HUES6 (cell line): ENCODE results near the gene JAM3.
"Not testable (repeated sequence)": the region's sequence is repeated elsewhere in the genome, so short reads cannot be mapped to it uniquely, and the experiment has no call there.

ENCODE experiments used
- H3K27ac ChIP-seq: 2 replicates; pipeline ENCODE4 v1.7.0; 2013; ENCODE audit warnings: low read depth, mild to moderate bottlenecking, low read length, inconsistent platforms
- H3K27me3 ChIP-seq: 2 replicates; pipeline ENCODE4 v1.6.1; 2013; ENCODE audit warnings: low read length; ENCODE audit not compliant: control insufficient read depth, insufficient read depth
- H3K36me3 ChIP-seq: 2 replicates; pipeline ENCODE4 v1.6.1; 2013; ENCODE audit warnings: low read length; ENCODE audit not compliant: control insufficient read depth, insufficient read depth
- H3K4me1 ChIP-seq: 2 replicates; pipeline ENCODE4 v1.6.1; 2013; ENCODE audit warnings: low read length; ENCODE audit not compliant: control insufficient read depth, insufficient read depth
- H3K4me3 ChIP-seq: 2 replicates; pipeline ENCODE4 v1.5.1; 2013; ENCODE audit warnings: low read depth, low read length
- H3K9ac ChIP-seq: one replicate; pipeline ENCODE4 v1.6.1; 2013; ENCODE audit warnings: mild to moderate bottlenecking, low read length
- H3K9me3 ChIP-seq: 2 replicates; pipeline ENCODE4 v1.6.1; 2013; ENCODE audit warnings: low read depth, low read length; ENCODE audit not compliant: control insufficient read depth, insufficient read depth

Gene JAM3

DNA sequence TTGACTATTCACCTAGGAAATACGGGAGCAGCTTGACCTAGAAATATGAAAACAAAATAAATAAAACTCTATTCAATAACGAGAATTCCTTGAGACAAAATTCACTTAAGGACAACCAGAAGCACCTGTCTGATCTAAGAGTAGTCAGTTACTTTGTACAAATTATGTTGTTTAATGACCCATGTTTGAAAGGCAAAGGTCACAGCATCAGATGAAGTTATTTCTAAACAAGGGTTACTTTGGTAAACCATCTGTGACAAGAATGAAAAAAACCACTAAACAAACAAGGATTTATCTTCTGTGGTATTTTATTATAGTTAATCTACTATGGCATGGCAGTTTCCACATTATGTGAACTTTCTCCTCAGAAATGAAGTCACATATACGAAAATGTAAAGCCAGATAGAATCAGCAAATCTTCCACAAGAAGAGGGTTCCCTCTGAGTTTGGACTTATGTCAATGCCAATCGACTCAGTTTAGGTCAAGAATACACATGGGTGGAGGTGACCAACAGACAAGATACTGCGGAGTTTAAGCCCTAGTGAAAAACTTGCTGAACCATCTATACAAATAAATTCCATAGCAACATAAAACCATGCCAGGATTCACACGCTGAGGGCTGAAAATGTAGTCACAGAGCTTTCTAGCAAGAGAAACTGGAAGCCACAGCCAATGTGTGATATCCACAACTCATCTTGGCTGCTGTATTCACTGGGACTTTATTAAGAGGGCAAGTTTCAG is 101.5 kb downstream of the JAM3 start:
- Histone ChIP-seq H3K4me1 (no peaks in the 10 kb centered on the region), H3K4me3 (no peak overlapping the region), H3K9ac (no peak overlapping the region), H3K27ac (no peak overlapping the region), H3K36me3 (peaks cover 94% of the 10 kb centered on the region), H3K9me3 (peaks cover 85% of the 10 kb centered on the region), H3K27me3 (no peaks in the 10 kb centered on the region)

DNA sequence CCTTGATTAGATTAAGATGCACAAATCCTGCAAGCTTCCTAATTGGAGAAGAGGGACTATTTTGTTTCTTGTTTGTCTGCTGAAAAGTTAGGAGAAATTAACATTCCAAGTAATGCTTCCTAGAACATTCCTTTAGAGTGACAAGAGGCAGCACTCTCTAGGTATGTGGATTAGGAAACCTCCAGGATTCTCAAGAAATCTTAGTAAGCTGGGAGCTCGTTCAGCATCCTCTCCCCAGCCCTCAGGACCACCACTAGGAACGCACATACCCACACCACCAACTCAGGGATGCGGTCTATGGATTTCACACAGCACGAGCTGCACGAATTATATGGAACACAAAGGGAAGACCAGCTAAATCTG is 102.0 kb downstream of the JAM3 start:
- Histone ChIP-seq H3K4me3 (no peak overlapping the region), H3K27me3 (no peaks in the 10 kb centered on the region), H3K4me1 (no peaks in the 10 kb centered on the region), H3K9ac (no peak overlapping the region), H3K27ac (no peak overlapping the region), H3K36me3 (peaks cover 94% of the 10 kb centered on the region), H3K9me3 (peaks cover 79% of the 10 kb centered on the region)

GRCh38 chr11:134171951-134172350 is 103.1 kb downstream of the JAM3 start:
- Histone ChIP-seq H3K4me3 (no peak overlapping the region), H3K9me3 (peaks cover 75% of the 10 kb centered on the region), H3K27ac (no peak overlapping the region), H3K4me1 (no peaks in the 10 kb centered on the region), H3K36me3 (peaks cover 100% of the 10 kb centered on the region), H3K9ac (no peak overlapping the region), H3K27me3 (no peaks in the 10 kb centered on the region)

DNA sequence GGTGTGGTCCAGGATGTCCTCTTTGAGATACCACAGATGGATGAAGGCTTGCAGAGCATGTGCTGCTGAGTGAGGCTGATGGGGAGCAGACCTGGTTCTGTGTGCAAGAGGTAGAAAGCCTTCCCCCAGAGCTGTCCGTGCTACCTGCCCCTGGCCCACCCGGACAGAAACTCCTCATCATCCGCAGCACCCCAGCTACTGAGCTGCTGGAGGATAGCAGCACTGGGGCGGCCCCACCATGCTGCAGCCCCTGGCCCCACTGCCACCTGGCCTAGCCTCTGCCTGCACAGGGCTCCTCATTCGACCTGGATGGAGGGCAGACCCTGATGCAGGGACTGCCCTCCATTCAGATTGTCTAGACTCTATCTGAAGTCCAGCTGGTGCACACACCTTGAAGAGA is 104.4 kb downstream of the JAM3 start:
- no peaks in the 10 kb centered on the region for H3K4me1 ChIP-seq
- H3K4me3 ChIP-seq: no peak overlapping the region
- H3K36me3 ChIP-seq: peaks cover 100% of the 10 kb centered on the region
- no peak overlapping the region for H3K27ac ChIP-seq
- no peak overlapping the region for H3K9ac ChIP-seq
- no peaks in the 10 kb centered on the region for H3K27me3 ChIP-seq
- peaks cover 61% of the 10 kb centered on the region for H3K9me3 ChIP-seq

- Histone ChIP-seq H3K9ac (no peak overlapping the region), H3K9me3 (peaks cover 31% of the 10 kb centered on the region), H3K4me3 (no peak overlapping the region), H3K4me1 (no peaks in the 10 kb centered on the region), H3K36me3 (peaks cover 100% of the 10 kb centered on the region), H3K27me3 (no peaks in the 10 kb centered on the region), H3K27ac (no peak overlapping the region)
Observed at GRCh38 chr11:134176284-134176683, 107.4 kb downstream of the JAM3 start.

- Histone ChIP-seq H3K4me3 (no peak overlapping the region), H3K9ac (no peak overlapping the region), H3K27me3 (no peaks in the 10 kb centered on the region), H3K36me3 (peaks cover 100% of the 10 kb centered on the region), H3K9me3 (peaks cover 14% of the 10 kb centered on the region), H3K27ac (no peak overlapping the region), H3K4me1 (no peaks in the 10 kb centered on the region)
Observed at GRCh38 chr11:134178032-134178674, 109.3 kb downstream of the JAM3 start.

GRCh38 chr11:134181707-134182106 is 112.8 kb downstream of the JAM3 start:
- no peak overlapping the region for H3K27ac ChIP-seq
- no peaks in the 10 kb centered on the region for H3K27me3 ChIP-seq
- no peak overlapping the region for H3K9ac ChIP-seq
- H3K9me3 ChIP-seq: no peaks in the 10 kb centered on the region; the same call in 1 of the 2 replicates
- peaks cover 91% of the 10 kb centered on the region for H3K36me3 ChIP-seq
- no peak overlapping the region for H3K4me3 ChIP-seq
- H3K4me1 ChIP-seq: no peaks in the 10 kb centered on the region

DNA sequence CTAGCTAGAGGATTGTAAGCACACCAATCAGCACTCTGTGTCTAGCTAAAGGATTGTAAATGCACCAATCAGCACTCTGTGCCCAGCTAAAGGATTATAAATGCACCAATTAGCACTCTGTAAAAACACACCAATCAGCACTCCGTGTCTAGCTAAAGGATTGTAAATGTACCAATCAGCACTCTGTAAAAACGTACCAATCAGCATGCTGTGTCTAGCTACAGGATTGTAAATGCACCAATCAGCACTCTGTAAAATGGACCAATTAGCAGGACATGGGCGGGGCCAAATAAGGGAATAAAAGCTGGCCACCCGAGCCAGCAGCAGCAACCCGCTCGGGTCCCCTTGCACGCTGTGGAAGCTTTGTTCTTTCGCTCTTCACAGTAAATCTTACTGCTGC is 119.2 kb downstream of the JAM3 start:
- not testable (repeated sequence) for H3K27ac ChIP-seq, H3K4me3 ChIP-seq, H3K27me3 ChIP-seq, H3K4me1 ChIP-seq, H3K9ac ChIP-seq
- H3K36me3 ChIP-seq: peaks cover 90% of the 10 kb centered on the region
- peaks cover 11% of the 10 kb centered on the region; the same call in 1 of the 2 replicates for H3K9me3 ChIP-seq

GRCh38 chr11:134196756-134197155 is 127.9 kb downstream of the JAM3 start:
- H3K9me3 ChIP-seq: no peaks in the 10 kb centered on the region
- no peak overlapping the region for H3K27ac ChIP-seq
- H3K36me3 ChIP-seq: peaks cover 79% of the 10 kb centered on the region
- H3K9ac ChIP-seq: no peak overlapping the region
- no peak overlapping the region for H3K4me3 ChIP-seq
- no peaks in the 10 kb centered on the region for H3K4me1 ChIP-seq
- H3K27me3 ChIP-seq: no peaks in the 10 kb centered on the region

DNA sequence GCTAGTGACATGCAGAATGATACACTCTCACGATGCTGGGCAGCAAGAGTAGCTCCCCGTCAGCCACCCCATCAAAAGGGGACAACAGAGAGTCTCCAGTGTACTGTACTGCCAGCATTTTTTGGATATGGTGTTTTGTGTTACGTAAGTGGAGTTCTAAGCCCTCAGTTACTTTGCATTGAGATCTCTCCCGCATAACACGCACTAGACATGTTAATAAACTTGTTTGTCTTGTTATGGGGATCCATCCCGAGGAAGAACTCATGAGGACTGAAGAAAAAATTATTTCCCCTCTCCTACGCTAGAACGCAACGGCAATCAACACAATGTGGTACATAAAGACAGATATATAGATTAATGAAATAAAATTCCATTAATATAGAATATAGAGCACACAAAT is 130.7 kb downstream of the JAM3 start:
- H3K9me3 ChIP-seq: no peaks in the 10 kb centered on the region
- no peak overlapping the region for H3K9ac ChIP-seq
- no peak overlapping the region for H3K4me3 ChIP-seq
- no peaks in the 10 kb centered on the region for H3K27me3 ChIP-seq
- peaks cover 79% of the 10 kb centered on the region for H3K36me3 ChIP-seq
- no peaks in the 10 kb centered on the region for H3K4me1 ChIP-seq
- no peak overlapping the region for H3K27ac ChIP-seq

DNA sequence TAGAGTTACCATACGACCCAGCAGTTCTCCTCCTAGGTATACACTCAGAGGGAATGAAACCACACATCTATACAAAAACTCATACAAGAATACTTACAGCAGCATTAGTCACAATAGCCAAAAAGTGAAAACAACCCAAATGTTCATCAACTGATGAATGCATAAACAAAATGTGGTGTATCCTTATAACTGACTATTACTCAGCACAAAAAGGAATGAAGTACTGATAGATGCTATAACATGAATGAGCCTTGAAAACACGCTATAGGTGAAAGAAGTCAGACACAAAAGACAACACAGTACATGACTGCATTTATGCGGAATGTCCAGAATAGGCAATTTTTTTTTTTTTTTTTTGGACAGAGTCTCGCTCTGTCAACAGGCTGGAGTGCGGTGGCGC is 131.8 kb downstream of the JAM3 start:
- H3K9me3 ChIP-seq: no peaks in the 10 kb centered on the region
- no peaks in the 10 kb centered on the region for H3K4me1 ChIP-seq
- no peak overlapping the region for H3K4me3 ChIP-seq
- no peak overlapping the region for H3K27ac ChIP-seq
- peaks cover 82% of the 10 kb centered on the region for H3K36me3 ChIP-seq
- H3K27me3 ChIP-seq: no peaks in the 10 kb centered on the region
- no peak overlapping the region for H3K9ac ChIP-seq
